Glutamatergic neuron (in vitro differentiated cells): Measurements from ENCODE around the gene PXDN. TPM values are rescaled to one million over a fixed set of nuclear protein-coding genes. Genes with fewer than 3 reads are reported as not detected.
A peak's percentile ranks its signal among the peaks of the same experiment; 100 is the strongest.

Experiments
- DNase-seq: peaks from one replicate; pipeline ENCODE4 v3.0.0; 2022
- H3K27ac Mint-ChIP-seq: one replicate; pipeline ENCODE4 v1.8.0; 2020; ENCODE audit warnings: mild to moderate bottlenecking, mixed read lengths, inconsistent platforms; ENCODE audit not compliant: unreplicated experiment
- H3K27me3 Mint-ChIP-seq: one replicate; pipeline ENCODE4 v1.8.0; 2020; ENCODE audit warnings: mild to moderate bottlenecking, moderate library complexity, mixed read lengths, inconsistent platforms; ENCODE audit not compliant: unreplicated experiment
- H3K36me3 Mint-ChIP-seq: one replicate; pipeline ENCODE4 v1.8.0; 2020; ENCODE audit warnings: mild to moderate bottlenecking, mixed read lengths, inconsistent platforms; ENCODE audit not compliant: unreplicated experiment
- H3K4me1 Mint-ChIP-seq: one replicate; pipeline ENCODE4 v1.8.0; 2020; ENCODE audit warnings: mild to moderate bottlenecking, low read depth, mixed read lengths, inconsistent platforms; ENCODE audit not compliant: unreplicated experiment
- H3K4me3 Mint-ChIP-seq: one replicate; pipeline ENCODE4 v1.8.0; 2020; ENCODE audit warnings: mild to moderate bottlenecking, mixed read lengths, inconsistent platforms; ENCODE audit not compliant: unreplicated experiment
- H3K9me3 Mint-ChIP-seq: one replicate; pipeline ENCODE4 v1.8.0; 2020; ENCODE audit warnings: mild to moderate bottlenecking, moderate library complexity, mixed read lengths, inconsistent platforms; ENCODE audit not compliant: unreplicated experiment
- CTCF ChIP-seq: fragments of 200-600 bp; sonication (generic); IDR thresholded peaks from one replicate; pipeline ENCODE4 v1.5.0; 2021; ENCODE audit not compliant: partially characterized antibody, unreplicated experiment
- total RNA-seq: library from RNA; stranded (reverse); fragmentation: NEBNext Ultra II Directional; extraction: Animal tissue kit (Norgen Biotek cat#: 25700); gene quantifications from one replicate; pipeline ENCODE4 v1.2.1, GENCODE V29; 2021; ENCODE audit not compliant: unreplicated experiment

The PXDN gene
- total RNA-seq, 1 donor from 2014 or later, result 226 TPM

GRCh38 chr2:1690056-1690775 is 54.1 kb downstream of the PXDN start:
- DNase-seq, result no peak
- Mint-ChIP-seq H3K27ac (peak overlapping the region; percentile 69), H3K36me3 (no peaks in the 10 kb centered on the region), H3K9me3 (peaks cover 6% of the 10 kb centered on the region), H3K4me1 (peaks cover 49% of the 10 kb centered on the region), H3K27me3 (peaks cover 3% of the 10 kb centered on the region), H3K4me3 (no peak overlapping the region)
- TF ChIP-seq CTCF, result no peak

DNA sequence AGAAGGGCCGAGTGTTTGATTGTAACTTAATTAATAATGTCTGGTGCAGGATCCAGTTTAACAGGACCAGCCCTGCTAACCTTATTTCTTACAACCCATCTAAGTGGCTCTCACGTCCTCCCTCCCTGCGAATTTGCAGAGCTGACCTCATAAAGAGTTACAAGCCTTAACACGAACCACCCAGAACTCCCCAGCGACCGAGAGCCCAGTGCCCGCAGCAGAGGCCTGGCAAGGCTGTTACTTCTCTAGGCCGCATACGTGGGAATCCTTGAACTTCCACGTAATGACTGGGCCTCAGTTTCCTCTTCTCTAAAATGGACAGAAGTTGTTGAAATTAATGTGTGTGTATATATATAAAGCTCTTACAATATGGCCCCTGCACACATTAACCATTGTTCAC is 55.5 kb downstream of the PXDN start:
- DNase-seq, result no peak
- H3K4me1 Mint-ChIP-seq, result peaks cover 42% of the 10 kb centered on the region
- peak overlapping the region; percentile 41 for H3K4me3 Mint-ChIP-seq
- H3K9me3 Mint-ChIP-seq, result peaks cover 4% of the 10 kb centered on the region
- peaks cover 3% of the 10 kb centered on the region for H3K27me3 Mint-ChIP-seq
- no peaks in the 10 kb centered on the region for H3K36me3 Mint-ChIP-seq
- no peak for TF ChIP-seq CTCF
- H3K27ac Mint-ChIP-seq, result peak overlapping the region; percentile 19

DNA sequence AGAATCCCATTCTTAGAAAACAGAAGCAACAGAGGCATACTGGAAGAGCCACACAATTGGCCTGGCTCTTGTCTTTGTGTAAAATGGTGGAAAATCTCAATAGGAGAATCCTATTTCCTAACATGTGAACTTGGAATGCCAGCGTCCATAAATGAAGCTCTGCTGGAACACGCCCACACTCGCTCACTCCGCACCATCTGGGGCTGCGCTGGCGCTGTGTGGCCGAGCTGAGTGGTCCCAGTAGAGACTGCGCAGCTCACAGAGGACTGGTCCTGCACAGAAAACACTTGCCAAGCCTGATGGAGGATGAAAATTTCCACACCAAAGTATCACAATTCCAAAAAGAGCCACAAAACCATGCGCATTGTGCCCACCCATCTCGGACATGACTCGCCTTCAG is 56.2 kb downstream of the PXDN start:
- H3K36me3 Mint-ChIP-seq, result no peaks in the 10 kb centered on the region
- DNase-seq, result no peak
- peaks cover 39% of the 10 kb centered on the region for H3K4me1 Mint-ChIP-seq
- peak overlapping the region; percentile 28 for H3K4me3 Mint-ChIP-seq
- H3K27me3 Mint-ChIP-seq, result peaks cover 3% of the 10 kb centered on the region
- peak overlapping the region; percentile 67 for H3K27ac Mint-ChIP-seq
- no peak for TF ChIP-seq CTCF
- H3K9me3 Mint-ChIP-seq, result peaks cover 4% of the 10 kb centered on the region

DNA sequence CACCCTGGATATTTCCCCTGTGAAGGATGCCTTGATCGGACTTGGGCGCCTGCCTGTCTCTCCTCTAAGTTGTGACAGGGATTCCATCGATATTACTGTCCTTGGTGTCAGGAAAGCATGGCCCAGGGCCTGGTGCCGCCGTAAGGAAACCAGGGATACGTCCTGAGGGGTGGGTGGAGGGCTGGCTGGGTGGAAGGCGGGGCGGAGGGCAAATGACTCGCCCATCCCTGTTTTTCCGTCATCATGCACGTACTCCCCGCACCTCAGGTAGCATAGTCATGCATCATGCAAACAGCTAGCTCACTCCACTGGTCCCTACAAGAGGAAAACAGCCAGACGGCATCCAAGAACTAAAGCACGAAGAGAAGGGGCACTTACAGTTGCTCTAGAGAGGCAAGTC is 57.1 kb downstream of the PXDN start:
- H3K27ac Mint-ChIP-seq, result peak overlapping the region; percentile 10
- no peak for TF ChIP-seq CTCF

GRCh38 chr2:1686784-1687105 is 57.6 kb downstream of the PXDN start:
- H3K9me3 Mint-ChIP-seq, result peaks cover 6% of the 10 kb centered on the region
- no peak for DNase-seq
- no peaks in the 10 kb centered on the region for H3K36me3 Mint-ChIP-seq
- H3K4me3 Mint-ChIP-seq, result peak overlapping the region; percentile 3
- peaks cover 39% of the 10 kb centered on the region for H3K4me1 Mint-ChIP-seq
- H3K27ac Mint-ChIP-seq, result peak overlapping the region; percentile 67
- no peak for TF ChIP-seq CTCF
- peaks cover 3% of the 10 kb centered on the region for H3K27me3 Mint-ChIP-seq

More for the DNA sequence above, 57.1 kb downstream of the PXDN start:
- peaks cover 3% of the 10 kb centered on the region for H3K27me3 Mint-ChIP-seq
- no peak for DNase-seq
- H3K4me3 Mint-ChIP-seq, result no peak overlapping the region
- H3K9me3 Mint-ChIP-seq, result peaks cover 4% of the 10 kb centered on the region
- H3K36me3 Mint-ChIP-seq, result no peaks in the 10 kb centered on the region
- peaks cover 36% of the 10 kb centered on the region for H3K4me1 Mint-ChIP-seq
